Activated T-helper 9 cell treated with anti-CD3 and anti-CD28 coated beads, Interleukin-2, amount 50 U/mL, for 16 hours (primary cell): Measurements from ENCODE around the gene PRKACA.
"Not testable (repeated sequence)": the region's sequence is repeated elsewhere in the genome, so short reads cannot be mapped to it uniquely, and the experiment has no call there.

ENCODE experiments used
- DNase-seq: peaks from one replicate; pipeline ENCODE4 v3.0.0-alpha.2; 2020; ENCODE audit warnings: low read depth

PRKACA gene

DNA sequence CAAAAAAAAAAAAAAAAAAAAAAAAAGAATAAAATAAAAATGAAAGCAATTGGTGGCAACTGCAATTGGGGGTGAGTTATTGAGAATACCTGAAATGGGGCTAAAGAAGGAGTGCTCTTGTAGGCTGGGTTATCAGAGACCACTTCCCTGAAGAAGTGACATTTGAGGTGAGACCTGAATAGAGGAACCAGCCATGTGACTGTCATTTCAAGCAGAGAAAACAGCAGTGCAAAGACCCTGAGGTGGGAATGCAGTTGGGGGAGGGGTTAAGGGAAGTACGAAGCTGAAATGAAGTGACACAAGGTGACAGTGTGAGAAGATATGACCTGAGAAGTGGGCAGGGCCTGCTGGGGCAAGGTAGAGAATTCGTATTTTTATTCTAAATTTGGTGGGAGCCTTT, 51.4 kb downstream of the PRKACA start:
- DNase-seq = no peak

GRCh38 chr19:14063105-14063504, 54.5 kb downstream of the PRKACA start:
- no peak for DNase-seq

DNA sequence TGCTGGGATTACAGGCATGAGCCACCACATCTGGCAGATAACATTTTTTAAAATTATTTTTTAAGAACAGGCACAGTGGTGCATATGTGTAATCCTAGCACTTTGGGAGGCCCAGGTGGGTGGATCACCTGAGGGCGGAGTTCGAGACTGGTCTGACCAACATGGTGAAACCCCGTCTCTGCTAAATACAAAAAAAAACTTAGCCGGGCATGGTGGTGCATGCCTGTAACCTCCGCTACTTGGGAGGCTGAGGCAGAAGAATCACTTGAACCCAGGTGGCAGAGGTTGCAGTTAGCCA, 55.1 kb downstream of the PRKACA start:
- no peak for DNase-seq

DNA sequence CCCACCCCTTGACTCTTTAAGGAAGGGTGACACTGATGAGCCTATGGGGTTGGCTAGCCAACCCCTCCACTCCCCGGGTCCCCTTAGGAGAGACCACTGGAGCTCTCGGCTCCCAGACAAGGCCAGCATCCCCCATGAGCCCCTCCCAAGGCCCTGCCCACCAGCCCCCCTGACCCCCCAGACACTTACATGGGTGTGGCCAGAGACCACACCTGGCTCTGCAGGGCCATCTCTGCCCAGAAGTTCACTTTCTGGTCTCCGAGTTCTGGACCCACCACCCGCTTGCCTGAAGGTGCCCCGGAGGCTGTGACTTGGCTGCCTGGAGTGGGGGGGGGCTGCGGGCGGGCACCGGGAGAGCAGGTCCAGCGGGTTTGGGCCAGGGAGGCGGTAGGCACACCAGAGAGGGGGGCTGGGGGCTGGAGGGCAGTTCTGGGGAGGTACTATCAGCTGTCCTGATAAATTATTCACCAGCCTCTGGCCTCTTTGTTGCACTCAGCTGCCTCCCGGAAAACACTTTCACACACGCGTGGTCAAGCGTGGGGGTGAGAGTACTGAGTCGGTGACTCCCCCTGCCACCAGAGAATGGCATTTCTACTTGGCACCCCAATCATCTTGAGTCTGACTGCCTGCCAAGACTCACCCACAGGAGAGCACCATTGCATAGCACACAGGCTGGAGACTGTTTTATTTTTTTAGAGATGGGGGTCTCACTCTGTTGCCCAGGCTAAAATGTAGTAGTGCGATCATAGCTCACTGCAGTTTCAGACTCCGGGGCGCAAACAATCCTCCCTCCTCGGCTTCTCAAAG, 55.6 kb downstream of the PRKACA start, which contains the start of gene PALM3:
Gene PALM3 (minus strand): TSS at position 326 of the 807 bp plus-strand sequence. CDS start 96 bp downstream, at position 230.
- no peak for DNase-seq

DNA sequence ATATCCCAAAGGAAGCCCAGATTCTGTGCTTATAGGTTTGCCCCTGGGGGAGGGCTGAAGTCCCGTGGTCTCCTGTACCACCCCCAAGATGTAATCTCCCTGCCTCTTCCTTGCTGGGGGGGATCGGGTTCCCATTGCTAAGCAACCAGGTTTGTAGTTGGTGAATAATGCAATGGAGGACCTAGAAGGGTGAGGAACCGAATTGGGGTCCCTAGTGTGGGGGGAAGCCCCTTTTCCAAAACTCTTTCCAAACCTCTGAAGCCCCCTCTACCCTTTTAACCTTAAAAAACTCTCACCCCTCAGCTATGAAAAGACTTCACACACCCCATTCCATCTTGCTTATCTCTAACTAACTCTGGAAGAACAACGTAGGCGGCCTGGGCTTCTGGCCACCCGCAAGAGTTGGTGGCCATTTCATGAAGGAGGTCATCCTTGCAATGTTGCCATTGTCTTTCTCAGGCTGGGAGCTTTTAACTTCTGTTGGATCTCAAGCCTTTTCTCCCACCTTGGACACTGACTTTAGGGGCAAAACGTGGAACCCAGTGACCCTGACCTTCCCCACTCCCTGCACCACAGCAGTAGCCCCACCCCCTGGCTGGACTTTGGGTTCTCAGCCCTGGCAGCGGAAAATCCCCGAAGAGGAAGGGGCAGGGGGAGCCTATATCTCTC, 56.3 kb downstream of the PRKACA start:
- no peak for DNase-seq

GRCh38 chr19:14059652-14060155, 57.9 kb downstream of the PRKACA start:
- DNase-seq = no peak

- DNase-seq = peak; percentile 21
Measured at GRCh38 chr19:14059093-14059480, 58.5 kb downstream of the PRKACA start.

GRCh38 chr19:14058182-14059092, 59.1 kb downstream of the PRKACA start:
- no peak for DNase-seq

DNA sequence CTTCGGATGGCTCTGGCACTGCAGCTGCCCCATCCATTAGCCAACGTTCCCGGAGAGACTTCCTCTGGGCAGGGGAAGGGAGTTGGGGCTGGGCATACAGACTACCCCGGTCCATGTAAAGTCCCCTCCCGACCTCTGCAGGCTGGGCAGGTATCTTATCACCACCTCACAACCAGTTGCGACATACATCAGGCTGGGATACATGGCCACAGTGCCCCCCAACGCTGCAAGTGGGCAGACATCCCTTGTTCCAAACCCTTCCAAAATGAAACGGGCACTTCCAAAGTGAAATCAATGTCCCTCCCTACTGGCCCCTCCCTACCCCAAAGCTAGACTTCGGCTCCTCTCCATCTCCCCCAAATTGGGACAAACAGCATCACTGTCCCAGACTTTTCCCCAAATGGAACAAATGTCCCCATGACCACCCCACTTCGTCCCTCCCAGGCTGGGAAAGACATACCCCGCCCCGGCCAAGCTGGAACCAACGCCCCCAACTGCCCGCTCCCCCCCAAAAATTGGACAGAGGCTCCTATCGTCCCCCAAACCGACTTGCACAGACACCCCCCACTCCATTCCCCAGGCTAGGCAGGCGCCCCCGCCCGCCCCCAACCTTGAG, 60.7 kb downstream of the PRKACA start:
- no peak for DNase-seq

DNA sequence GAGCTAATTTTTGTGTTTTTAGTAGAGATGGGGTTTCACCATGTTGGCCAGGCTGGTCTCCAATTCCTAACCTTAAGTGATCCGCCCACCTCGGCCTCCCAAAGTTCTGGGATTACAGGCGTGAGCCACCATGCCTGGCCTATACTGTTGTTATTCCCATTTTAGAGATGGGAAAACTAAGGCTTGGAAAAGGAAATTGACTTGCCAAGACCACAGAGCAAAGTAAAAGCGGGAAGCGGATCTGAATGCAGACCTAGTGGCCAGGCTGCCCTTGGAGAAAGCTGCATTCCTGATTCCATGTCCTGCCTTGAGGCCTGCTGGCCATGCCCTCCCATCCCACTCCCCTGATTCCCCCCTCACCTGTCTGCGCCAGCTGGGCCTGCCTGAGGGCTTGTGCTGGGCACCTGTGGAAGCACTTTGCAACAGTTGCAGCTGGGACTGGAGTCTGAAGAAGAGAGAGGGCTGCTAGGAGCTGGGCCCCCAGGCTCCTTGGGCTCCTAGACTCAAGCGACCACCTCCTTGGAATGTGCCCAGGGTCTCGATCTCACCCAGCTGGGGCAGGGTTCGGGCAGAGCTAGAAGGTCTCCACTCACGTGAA, 61.4 kb downstream of the PRKACA start:
- no peak for DNase-seq

- DNase-seq = no peak
Measured at GRCh38 chr19:14055396-14055795, 62.2 kb downstream of the PRKACA start.

DNA sequence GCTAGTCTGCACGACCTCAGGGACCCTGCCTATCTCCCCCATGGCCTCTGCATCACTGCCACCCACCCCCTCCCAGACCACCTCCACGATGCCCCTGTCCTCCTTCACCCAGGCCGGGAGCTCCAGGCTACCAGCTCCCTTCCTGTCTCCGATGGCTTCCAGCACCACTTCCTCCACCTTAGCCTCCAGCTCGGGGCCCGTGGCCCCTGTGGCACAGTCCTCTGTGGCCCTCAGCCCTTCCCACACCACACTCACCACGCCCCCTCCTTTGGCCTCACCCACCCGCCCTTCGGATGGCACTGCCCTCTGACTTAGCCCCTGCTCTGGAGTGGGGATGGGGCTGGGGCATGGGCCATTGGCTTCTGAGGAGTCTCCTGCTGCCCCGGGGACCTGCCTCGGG, 62.8 kb downstream of the PRKACA start:
- no peak for DNase-seq

- DNase-seq = no peak
Measured at GRCh38 chr19:14054099-14054498, 63.5 kb downstream of the PRKACA start.

- no peak for DNase-seq
Measured at GRCh38 chr19:14053500-14053899, 64.1 kb downstream of the PRKACA start.

DNA sequence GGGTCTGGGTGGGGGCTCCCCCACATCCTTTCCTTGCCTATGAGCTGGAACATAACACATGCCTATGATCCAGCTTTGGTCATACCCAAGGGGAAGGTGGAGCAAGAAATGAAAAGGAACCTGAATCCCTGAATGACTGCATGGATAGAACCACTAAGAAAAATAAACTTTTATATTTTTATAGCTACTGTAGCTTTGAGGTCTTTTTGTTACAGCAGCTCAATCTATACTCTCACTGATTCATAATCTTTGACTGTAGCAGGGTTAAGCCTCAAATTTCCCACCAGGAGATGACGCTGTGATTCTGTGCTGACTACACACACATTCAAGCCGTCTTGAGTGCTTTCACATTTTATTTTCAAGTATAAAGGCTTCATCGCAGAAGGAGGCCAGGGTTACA, 64.5 kb downstream of the PRKACA start:
- no peak for DNase-seq

GRCh38 chr19:14052470-14052869, 65.1 kb downstream of the PRKACA start:
- no peak for DNase-seq

DNA sequence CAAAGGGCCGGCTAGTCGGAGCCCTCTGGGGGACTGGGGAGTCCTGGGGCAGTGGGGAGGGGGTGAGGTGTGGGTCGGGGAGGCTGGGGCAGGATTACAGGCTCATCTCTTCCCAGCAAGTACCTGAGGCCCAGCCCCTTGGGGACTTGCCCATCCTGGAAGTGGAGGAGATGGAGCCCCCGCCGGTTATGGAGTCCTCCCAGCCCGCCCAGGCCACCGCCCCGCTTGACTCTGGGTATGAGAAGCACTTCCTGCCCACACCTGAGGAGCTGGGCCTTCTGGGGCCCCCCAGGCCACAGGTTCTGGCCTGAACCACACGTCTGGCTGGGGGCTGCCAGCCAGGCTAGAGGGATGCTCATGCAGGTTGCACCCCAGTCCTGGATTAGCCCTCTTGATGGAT, 65.6 kb downstream of the PRKACA start:
- no peak for DNase-seq

DNA sequence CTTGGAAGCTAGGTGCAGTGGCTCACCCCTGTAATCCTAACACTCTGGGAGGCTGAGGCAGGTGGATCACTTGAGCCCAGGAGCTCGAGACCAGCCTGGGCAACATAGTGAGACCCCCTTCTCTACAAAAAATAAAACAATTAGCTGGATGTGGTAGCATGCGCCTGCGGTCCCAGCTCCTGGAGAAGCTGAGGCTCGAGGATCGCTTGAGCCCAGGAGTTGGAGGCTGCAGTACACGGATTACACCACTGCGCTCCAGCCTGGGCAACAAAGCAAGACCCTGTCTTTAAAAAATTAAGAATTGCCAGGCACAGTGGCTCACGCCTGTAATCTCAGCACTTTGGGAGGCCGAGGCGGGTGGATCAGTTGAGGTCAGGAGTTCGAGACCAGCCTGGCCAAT, 66.6 kb downstream of the PRKACA start:
- not testable (repeated sequence) for DNase-seq

DNA sequence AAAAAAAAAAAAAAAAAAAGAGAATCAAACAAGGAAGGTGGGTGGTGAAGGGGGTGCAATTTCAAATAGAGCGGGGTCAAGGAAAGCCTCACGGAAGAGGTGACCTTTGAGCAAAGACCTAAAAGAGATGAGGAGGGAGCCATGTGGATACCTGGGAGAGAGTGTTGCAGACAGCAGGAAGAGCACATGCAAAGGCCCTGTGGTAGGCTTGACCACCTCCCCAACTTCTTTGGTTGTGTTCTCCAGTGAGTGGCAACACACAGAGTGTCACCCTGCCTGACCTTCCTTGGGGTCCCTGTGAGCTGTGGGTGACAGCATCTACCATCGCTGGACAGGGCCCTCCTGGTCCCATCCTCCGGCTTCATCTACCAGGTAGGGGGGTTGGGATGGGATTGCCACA, 67.0 kb downstream of the PRKACA start:
- no peak for DNase-seq

DNA sequence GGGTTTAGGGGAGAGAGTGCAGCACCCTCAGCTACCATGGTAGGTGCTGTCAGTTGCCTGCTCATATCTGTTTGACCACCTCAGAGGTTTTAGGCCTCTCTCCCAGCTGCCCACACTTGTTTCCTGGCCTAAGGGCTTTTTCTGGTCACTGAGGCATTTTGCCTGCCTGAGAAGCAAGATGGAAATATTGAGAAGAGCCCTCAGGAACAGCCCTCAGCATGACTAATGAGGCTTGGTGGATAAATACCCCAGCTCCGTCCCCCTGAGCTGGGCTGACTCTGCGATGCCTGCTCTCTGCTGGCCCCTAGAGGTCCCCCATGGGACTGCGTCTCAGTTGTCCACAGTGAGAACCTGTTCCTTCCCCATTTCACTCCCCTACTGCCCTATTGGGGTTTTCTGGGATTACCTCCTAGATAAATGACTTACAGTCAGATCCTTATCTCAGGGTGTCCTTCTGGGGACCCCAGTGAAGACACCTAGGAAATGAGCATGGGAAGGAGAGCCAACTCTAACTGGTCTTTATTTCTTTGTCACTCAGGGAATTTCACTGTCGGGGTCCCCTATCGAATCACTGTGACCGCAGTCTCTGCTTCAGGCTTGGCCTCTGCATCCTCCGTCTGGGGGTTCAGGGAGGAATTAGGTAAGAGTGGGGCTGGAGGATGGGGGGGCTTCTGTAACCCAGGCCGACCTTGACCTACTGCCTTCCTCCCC, 69.0 kb downstream of the PRKACA start:
- peak; percentile 65 for DNase-seq

DNA sequence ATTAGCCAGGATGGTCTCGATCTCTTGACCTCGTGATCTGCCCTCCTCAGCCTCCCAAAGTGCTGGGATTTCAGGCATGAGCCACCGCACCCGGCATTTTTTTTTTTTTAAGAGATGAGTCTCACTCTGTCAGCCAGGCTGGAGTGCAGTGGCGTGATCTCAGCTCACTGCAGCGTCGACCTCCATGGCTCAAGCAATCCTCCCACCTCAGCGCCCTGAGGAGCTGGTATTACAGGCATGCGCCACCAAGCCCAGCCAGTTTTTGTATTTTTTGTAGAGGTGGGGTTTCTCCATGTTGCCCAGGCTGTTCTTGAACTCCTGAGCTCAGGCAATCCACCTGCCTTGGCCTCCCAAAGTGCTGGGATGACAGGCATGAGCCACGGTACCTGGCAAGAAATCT, 69.7 kb downstream of the PRKACA start:
- DNase-seq = not testable (repeated sequence)
